Activated CD8-positive, alpha-beta memory T cell treated with anti-CD3 and anti-CD28 coated beads, Interleukin-2, amount 10 ng/mL, durations not matched to agents 7 days and 5 days (primary cell): ENCODE data around the gene DRAXIN. TPM values are rescaled to one million over a fixed set of nuclear protein-coding genes. Genes with fewer than 3 reads are reported as not detected.

Source experiments
- ATAC-seq: fragments of 150-1000 bp; cut with Tn5 transposase; one replicate; pipeline ENCODE4 v1.10.0; 2021; ENCODE audit warnings: moderate library complexity
- CTCF ChIA-PET: fragments of 350-600 bp; sonication (Branson Sonifier 250); formaldehyde crosslinking; loops from one replicate; lab custom pipeline; 2021; ENCODE audit warnings: antibody characterized with exemption; lab: Charles Lee
- DNase-seq: peaks from one replicate; pipeline ENCODE4 v3.0.0-alpha.2; 2020
- H3K27ac Mint-ChIP-seq: one replicate; pipeline ENCODE4 v1.8.0; 2021; ENCODE audit warnings: mild to moderate bottlenecking, mixed read lengths
- H3K27me3 Mint-ChIP-seq: one replicate; pipeline ENCODE4 v1.8.0; 2021; ENCODE audit warnings: mixed read lengths
- H3K36me3 Mint-ChIP-seq: one replicate; pipeline ENCODE4 v1.8.0; 2021; ENCODE audit warnings: mild to moderate bottlenecking, mixed read lengths
- H3K4me1 Mint-ChIP-seq: one replicate; pipeline ENCODE4 v1.8.0; 2021; ENCODE audit warnings: mixed read lengths
- H3K4me3 Mint-ChIP-seq: one replicate; pipeline ENCODE4 v1.8.0; 2021; ENCODE audit warnings: mild to moderate bottlenecking, moderate library complexity, mixed read lengths
- H3K9me3 Mint-ChIP-seq: one replicate; pipeline ENCODE4 v1.8.0; 2022; ENCODE audit warnings: low read depth, mixed read lengths
- total RNA-seq, 2 experiments: library from RNA; stranded (reverse); gene quantifications; one replicate each; pipeline ENCODE4 v1.2.3, GENCODE V29; 2021

The DRAXIN gene
- total RNA-seq, 2 experiments from 2014 or later, result 1.0 to 2.1 TPM

GRCh38 chr1:11753555-11754208 is 62.2 kb downstream of the DRAXIN start:
- peaks cover 12% of the 10 kb centered on the region for H3K27me3 Mint-ChIP-seq
- H3K9me3 Mint-ChIP-seq, result no peaks in the 10 kb centered on the region
- H3K4me3 Mint-ChIP-seq, result no peak overlapping the region
- CTCF ChIA-PET, result interaction anchor here (1.2 kb wide), 1 partner anchor 34 kb away, joined by 3 read pairs; no protein-coding TSS in a partner anchor
- H3K4me1 Mint-ChIP-seq, result peaks cover 13% of the 10 kb centered on the region
- no peak for DNase-seq
- H3K27ac Mint-ChIP-seq, result no peak overlapping the region
- no peak for ATAC-seq
- H3K36me3 Mint-ChIP-seq, result peaks cover 3% of the 10 kb centered on the region

GRCh38 chr1:11757047-11757446 is 65.5 kb downstream of the DRAXIN start:
- CTCF ChIA-PET, result interaction anchor here (1.2 kb wide), 1 partner anchor 15 kb away, joined by 3 read pairs; no protein-coding TSS in a partner anchor

GRCh38 chr1:11759791-11760190 is 68.3 kb downstream of the DRAXIN start:
- CTCF ChIA-PET, result interaction anchor here (0.7 kb wide), 1 partner anchor 439 kb away, joined by 3 read pairs; no protein-coding TSS in a partner anchor

More at GRCh38 chr1:11757047-11757446, 65.5 kb downstream of the DRAXIN start:
- Mint-ChIP-seq H3K27ac (no peak overlapping the region), H3K4me1 (peaks cover 11% of the 10 kb centered on the region), H3K36me3 (no peaks in the 10 kb centered on the region), H3K4me3 (no peak overlapping the region), H3K9me3 (no peaks in the 10 kb centered on the region), H3K27me3 (peaks cover 29% of the 10 kb centered on the region)
- no peak for DNase-seq
- no peak for ATAC-seq

GRCh38 chr1:11761285-11761684 is 69.8 kb downstream of the DRAXIN start:
- peaks cover 9% of the 10 kb centered on the region for H3K4me1 Mint-ChIP-seq
- ATAC-seq, result no peak
- H3K27me3 Mint-ChIP-seq, result peaks cover 39% of the 10 kb centered on the region
- no peak for DNase-seq
- CTCF ChIA-PET, result no interaction called here
- H3K4me3 Mint-ChIP-seq, result no peak overlapping the region
- no peaks in the 10 kb centered on the region for H3K36me3 Mint-ChIP-seq
- H3K27ac Mint-ChIP-seq, result no peak overlapping the region
- H3K9me3 Mint-ChIP-seq, result no peaks in the 10 kb centered on the region

More at GRCh38 chr1:11759791-11760190, 68.3 kb downstream of the DRAXIN start:
- H3K4me3 Mint-ChIP-seq, result no peak overlapping the region
- peaks cover 41% of the 10 kb centered on the region for H3K27me3 Mint-ChIP-seq
- no peaks in the 10 kb centered on the region for H3K36me3 Mint-ChIP-seq
- H3K27ac Mint-ChIP-seq, result no peak overlapping the region
- no peak for DNase-seq
- H3K9me3 Mint-ChIP-seq, result no peaks in the 10 kb centered on the region
- H3K4me1 Mint-ChIP-seq, result peaks cover 9% of the 10 kb centered on the region
- ATAC-seq, result no peak

- Mint-ChIP-seq H3K9me3 (no peaks in the 10 kb centered on the region), H3K27ac (no peak within 1 kb of the TSS), H3K27me3 (peaks cover 36% of the 10 kb centered on the region), H3K4me3 (no peak within 1 kb of the TSS), H3K36me3 (no peaks in the 10 kb centered on the region), H3K4me1 (peaks cover 9% of the 10 kb centered on the region)
- DNase-seq (no peak), ATAC-seq (peak; percentile 81)
- CTCF ChIA-PET, result no interaction called here
These were observed 70.5 kb downstream of the DRAXIN start, which contains the start of gene C1orf167 for GRCh38 chr1:11761988-11762406. Gene C1orf167 (plus strand): TSS chr1:11762193. CDS start chr1:11764401, 2,208 bp downstream.

- no peak for ATAC-seq
- CTCF ChIA-PET, result interaction anchor here (1.1 to 1.2 kb wide), 2 partner anchors 12 to 14 kb away, joined by 3 to 4 read pairs; no protein-coding TSS in a partner anchor
- no peak overlapping the region for H3K27ac Mint-ChIP-seq
- peaks cover 8% of the 10 kb centered on the region for H3K4me1 Mint-ChIP-seq
- no peaks in the 10 kb centered on the region for H3K9me3 Mint-ChIP-seq
- no peaks in the 10 kb centered on the region for H3K36me3 Mint-ChIP-seq
- no peak overlapping the region for H3K4me3 Mint-ChIP-seq
- no peak for DNase-seq
- peaks cover 33% of the 10 kb centered on the region for H3K27me3 Mint-ChIP-seq
These were observed 72.6 kb downstream of the DRAXIN start for GRCh38 chr1:11764115-11764514.

GRCh38 chr1:11764519-11764918 is 73.0 kb downstream of the DRAXIN start:
- Mint-ChIP-seq H3K27ac (no peak overlapping the region), H3K9me3 (no peaks in the 10 kb centered on the region), H3K36me3 (no peaks in the 10 kb centered on the region), H3K27me3 (peaks cover 33% of the 10 kb centered on the region), H3K4me3 (no peak overlapping the region), H3K4me1 (peaks cover 8% of the 10 kb centered on the region)
- CTCF ChIA-PET, result interaction anchor here (1.1 to 1.2 kb wide), 2 partner anchors 11 to 13 kb away, joined by 3 to 4 read pairs; no protein-coding TSS in a partner anchor
- ATAC-seq (no peak), DNase-seq (no peak)

- CTCF ChIA-PET, result interaction anchor here (0.7 kb wide), 1 partner anchor 472 kb away, joined by 5 read pairs; no protein-coding TSS in a partner anchor
- peaks cover 27% of the 10 kb centered on the region for H3K27me3 Mint-ChIP-seq
- ATAC-seq, result no peak
- H3K4me1 Mint-ChIP-seq, result peaks cover 8% of the 10 kb centered on the region
- H3K4me3 Mint-ChIP-seq, result no peak overlapping the region
- H3K27ac Mint-ChIP-seq, result no peak overlapping the region
- no peaks in the 10 kb centered on the region for H3K36me3 Mint-ChIP-seq
- no peak for DNase-seq
- H3K9me3 Mint-ChIP-seq, result no peaks in the 10 kb centered on the region
These were observed 74.3 kb downstream of the DRAXIN start for GRCh38 chr1:11765661-11766428.

- Mint-ChIP-seq H3K36me3 (no peaks in the 10 kb centered on the region), H3K9me3 (no peaks in the 10 kb centered on the region), H3K4me1 (peaks cover 8% of the 10 kb centered on the region), H3K4me3 (no peak overlapping the region), H3K27ac (no peak overlapping the region), H3K27me3 (peaks cover 23% of the 10 kb centered on the region)
- no peak for ATAC-seq
- no peak for DNase-seq
- CTCF ChIA-PET, result interaction anchor here (0.7 kb wide), 1 partner anchor 19 kb away, joined by 3 read pairs; no protein-coding TSS in a partner anchor
These were observed 74.9 kb downstream of the DRAXIN start for GRCh38 chr1:11766429-11766776.

GRCh38 chr1:11767922-11768704 is 76.6 kb downstream of the DRAXIN start:
- H3K27ac Mint-ChIP-seq, result no peak overlapping the region
- DNase-seq (no peak), ATAC-seq (no peak)
- CTCF ChIA-PET, result interaction anchor here (0.6 kb wide), 1 partner anchor 14 kb away, joined by 3 read pairs; no protein-coding TSS in a partner anchor
- H3K36me3 Mint-ChIP-seq, result no peaks in the 10 kb centered on the region
- H3K27me3 Mint-ChIP-seq, result peaks cover 11% of the 10 kb centered on the region
- no peak overlapping the region for H3K4me3 Mint-ChIP-seq
- H3K4me1 Mint-ChIP-seq, result no peaks in the 10 kb centered on the region
- H3K9me3 Mint-ChIP-seq, result no peaks in the 10 kb centered on the region

- H3K36me3 Mint-ChIP-seq, result no peaks in the 10 kb centered on the region
- H3K4me1 Mint-ChIP-seq, result no peaks in the 10 kb centered on the region
- H3K27ac Mint-ChIP-seq, result no peak overlapping the region
- H3K9me3 Mint-ChIP-seq, result no peaks in the 10 kb centered on the region
- DNase-seq (no peak), ATAC-seq (no peak)
- peaks cover 7% of the 10 kb centered on the region for H3K27me3 Mint-ChIP-seq
- H3K4me3 Mint-ChIP-seq, result no peak overlapping the region
- CTCF ChIA-PET, result no interaction called here
These were observed 77.3 kb downstream of the DRAXIN start for GRCh38 chr1:11768821-11769220.

- Mint-ChIP-seq H3K9me3 (no peaks in the 10 kb centered on the region), H3K4me3 (no peak overlapping the region), H3K27ac (no peak overlapping the region), H3K4me1 (no peaks in the 10 kb centered on the region), H3K27me3 (peaks cover 8% of the 10 kb centered on the region), H3K36me3 (no peaks in the 10 kb centered on the region)
- no peak for DNase-seq
- CTCF ChIA-PET, result no interaction called here
- ATAC-seq, result no peak
These were observed 77.8 kb downstream of the DRAXIN start for GRCh38 chr1:11769274-11769673.

- Mint-ChIP-seq H3K36me3 (no peaks in the 10 kb centered on the region), H3K27ac (no peak overlapping the region), H3K4me1 (no peaks in the 10 kb centered on the region), H3K9me3 (no peaks in the 10 kb centered on the region), H3K4me3 (no peak overlapping the region), H3K27me3 (peaks cover 10% of the 10 kb centered on the region)
- DNase-seq (no peak), ATAC-seq (no peak)
- CTCF ChIA-PET, result no interaction called here
These were observed 78.5 kb downstream of the DRAXIN start for GRCh38 chr1:11770011-11770410.
